ENCODE data around the gene CACNB2.

DNA sequence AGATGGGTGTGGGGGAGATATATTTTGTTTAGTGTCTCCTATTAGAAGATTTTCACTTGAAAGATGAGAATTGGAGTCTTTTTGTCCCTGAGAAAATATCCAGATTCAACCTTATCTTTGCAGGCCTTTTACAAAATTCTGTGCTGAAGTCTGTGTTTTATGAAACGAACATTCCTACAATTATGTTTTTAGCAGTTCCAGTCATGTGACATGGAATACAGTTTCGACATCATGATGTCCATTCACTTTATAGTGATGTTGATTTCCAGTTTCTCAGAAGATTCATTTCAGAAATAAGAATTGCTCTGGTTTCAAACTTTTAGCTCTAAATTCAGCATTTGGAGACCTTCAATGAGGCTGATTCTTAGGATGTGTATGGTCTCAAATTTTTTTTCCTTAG, 54.4 kb downstream of the CACNB2 start:
- TF ChIP-seq POLR2A (IDR thresholded peaks at IDR 0.05; ENCODE audit: extremely low read depth, insufficient read length) = no peak
- TF ChIP-seq, protein P1, sequence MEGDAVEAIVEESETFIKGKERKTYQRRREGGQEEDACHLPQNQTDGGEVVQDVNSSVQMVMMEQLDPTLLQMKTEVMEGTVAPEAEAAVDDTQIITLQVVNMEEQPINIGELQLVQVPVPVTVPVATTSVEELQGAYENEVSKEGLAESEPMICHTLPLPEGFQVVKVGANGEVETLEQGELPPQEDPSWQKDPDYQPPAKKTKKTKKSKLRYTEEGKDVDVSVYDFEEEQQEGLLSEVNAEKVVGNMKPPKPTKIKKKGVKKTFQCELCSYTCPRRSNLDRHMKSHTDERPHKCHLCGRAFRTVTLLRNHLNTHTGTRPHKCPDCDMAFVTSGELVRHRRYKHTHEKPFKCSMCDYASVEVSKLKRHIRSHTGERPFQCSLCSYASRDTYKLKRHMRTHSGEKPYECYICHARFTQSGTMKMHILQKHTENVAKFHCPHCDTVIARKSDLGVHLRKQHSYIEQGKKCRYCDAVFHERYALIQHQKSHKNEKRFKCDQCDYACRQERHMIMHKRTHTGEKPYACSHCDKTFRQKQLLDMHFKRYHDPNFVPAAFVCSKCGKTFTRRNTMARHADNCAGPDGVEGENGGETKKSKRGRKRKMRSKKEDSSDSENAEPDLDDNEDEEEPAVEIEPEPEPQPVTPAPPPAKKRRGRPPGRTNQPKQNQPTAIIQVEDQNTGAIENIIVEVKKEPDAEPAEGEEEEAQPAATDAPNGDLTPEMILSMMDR (IDR thresholded peaks at IDR 0.05; ENCODE audit: low read depth, low read length) = no peak
- no peak for TF ChIP-seq MYC (IDR thresholded peaks at IDR 0.05; ENCODE audit: low read depth, low read length)

All from NB4 (cell line).